Activated CD4-positive, alpha-beta T cell treated with anti-CD3 and anti-CD28 coated beads, Interleukin-2, Interleukin-6, amounts not matched to agents 100 ng/mL and 50 ng/mL, durations not matched to agents 16 hours and 8 hours (primary cell): ENCODE results near the gene EYA3.

ENCODE experiments used
- DNase-seq: peaks from one replicate; pipeline ENCODE4 v3.0.0-alpha.2; 2020

Gene EYA3

GRCh38 chr1:28112388-28113241, 24.2 kb upstream of the EYA3 start:
- DNase-seq = peak; percentile 40

- DNase-seq = no peak
These were observed 22.7 kb upstream of the EYA3 start for GRCh38 chr1:28111157-28111556.

GRCh38 chr1:28110555-28110954, 22.1 kb upstream of the EYA3 start:
- DNase-seq = peak; percentile 26

- no peak for DNase-seq
These were observed 21.2 kb upstream of the EYA3 start for GRCh38 chr1:28109639-28110038.

GRCh38 chr1:28108001-28108400, 19.6 kb upstream of the EYA3 start:
- DNase-seq = no peak

GRCh38 chr1:28104866-28105467, 16.6 kb upstream of the EYA3 start:
- no peak for DNase-seq

- DNase-seq = no peak
These were observed 13.8 kb upstream of the EYA3 start for GRCh38 chr1:28102189-28102588.

- DNase-seq = no peak
These were observed 10.8 kb upstream of the EYA3 start for GRCh38 chr1:28099050-28099769.

- DNase-seq = no peak
These were observed 8.7 kb upstream of the EYA3 start for GRCh38 chr1:28097100-28097472.

GRCh38 chr1:28096210-28097099, 8.0 kb upstream of the EYA3 start:
- no peak for DNase-seq

GRCh38 chr1:28091043-28091781, 2.8 kb upstream of the EYA3 start:
- DNase-seq = peak; percentile 88

- DNase-seq = peak; percentile 32
These were observed 719 bp downstream of the EYA3 start for GRCh38 chr1:28087614-28088167.

GRCh38 chr1:28086651-28087050, 1.8 kb downstream of the EYA3 start:
- no peak for DNase-seq

GRCh38 chr1:28085129-28085528, 3.3 kb downstream of the EYA3 start:
- DNase-seq = no peak

- DNase-seq = no peak
These were observed 4.5 kb downstream of the EYA3 start for GRCh38 chr1:28083876-28084275.

GRCh38 chr1:28078680-28079626, 9.5 kb downstream of the EYA3 start:
- no peak for DNase-seq

GRCh38 chr1:28078262-28078661, 10.1 kb downstream of the EYA3 start:
- DNase-seq = no peak

GRCh38 chr1:28074892-28075511, 13.4 kb downstream of the EYA3 start:
- no peak for DNase-seq

- no peak for DNase-seq
These were observed 14.5 kb downstream of the EYA3 start for GRCh38 chr1:28073867-28074266.

GRCh38 chr1:28071813-28072212, 16.6 kb downstream of the EYA3 start:
- DNase-seq = no peak
